GM18861 (cell line): ENCODE data around the gene ARAP2.

Experiments
- ATAC-seq: cut with Tn5 transposase; IDR thresholded peaks from one replicate; pipeline ENCODE4 v1.9.1; 2021; ENCODE audit not compliant: unreplicated experiment

ARAP2 gene

GRCh38 chr4:36053930-36054329 is 190.4 kb downstream of the ARAP2 start:
- no peak for ATAC-seq

- ATAC-seq, result no peak
These were observed 192.7 kb downstream of the ARAP2 start for GRCh38 chr4:36051634-36052033.

GRCh38 chr4:36046026-36046425 is 198.3 kb downstream of the ARAP2 start:
- ATAC-seq, result peak; percentile 39

- no peak for ATAC-seq
These were observed 200.4 kb downstream of the ARAP2 start for GRCh38 chr4:36043901-36044300.

GRCh38 chr4:36043241-36043640 is 201.1 kb downstream of the ARAP2 start:
- ATAC-seq, result no peak

GRCh38 chr4:36042122-36042970 is 202.0 kb downstream of the ARAP2 start:
- no peak for ATAC-seq

- ATAC-seq, result no peak
These were observed 203.0 kb downstream of the ARAP2 start for GRCh38 chr4:36041340-36041739.

GRCh38 chr4:36039026-36039425 is 205.3 kb downstream of the ARAP2 start:
- no peak for ATAC-seq

GRCh38 chr4:36038491-36038890 is 205.8 kb downstream of the ARAP2 start:
- no peak for ATAC-seq

- no peak for ATAC-seq
These were observed 207.2 kb downstream of the ARAP2 start for GRCh38 chr4:36037127-36037526.

- ATAC-seq, result no peak
These were observed 214.4 kb downstream of the ARAP2 start for GRCh38 chr4:36029951-36030350.

GRCh38 chr4:36027203-36027602 is 217.1 kb downstream of the ARAP2 start:
- ATAC-seq, result no peak

GRCh38 chr4:36026348-36026880 is 217.9 kb downstream of the ARAP2 start:
- no peak for ATAC-seq

GRCh38 chr4:36024901-36025660 is 219.2 kb downstream of the ARAP2 start:
- no peak for ATAC-seq

GRCh38 chr4:36020351-36020750 is 224.0 kb downstream of the ARAP2 start:
- no peak for ATAC-seq
